NCI-H69 (cell line): ENCODE measurements around the gene FAM20C.

Experiments used
- DNase-seq: peaks from one replicate; lab custom pipeline; 2025; lab: John Stamatoyannopoulos, UW

FAM20C gene

DNA sequence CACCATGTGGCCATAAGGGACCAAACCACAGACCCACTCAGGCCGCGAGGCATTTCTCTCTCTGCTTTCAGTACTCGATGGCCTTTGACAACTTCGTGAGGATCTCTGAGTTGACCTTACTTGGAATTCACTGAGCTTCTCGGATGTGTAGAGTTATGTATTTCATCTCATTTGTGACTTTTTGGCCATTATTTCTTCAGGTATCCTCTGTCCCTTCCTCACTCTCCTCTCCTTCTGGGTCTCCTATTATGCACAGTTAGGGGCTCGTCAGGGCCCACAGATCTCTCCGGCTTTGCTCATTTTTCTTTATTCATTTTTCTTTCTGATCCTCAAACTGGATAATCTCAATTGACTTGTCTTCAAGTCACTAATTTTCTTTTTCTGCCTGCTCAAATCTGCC is 81.0 kb downstream of the FAM20C start:
- no peak for DNase-seq

- no peak for DNase-seq
Observed at GRCh38 chr7:274266-274665, 81.9 kb downstream of the FAM20C start.

- DNase-seq, result no peak
Observed at GRCh38 chr7:276230-276835, 84.0 kb downstream of the FAM20C start.

GRCh38 chr7:277228-277627 is 84.9 kb downstream of the FAM20C start:
- no peak for DNase-seq

DNA sequence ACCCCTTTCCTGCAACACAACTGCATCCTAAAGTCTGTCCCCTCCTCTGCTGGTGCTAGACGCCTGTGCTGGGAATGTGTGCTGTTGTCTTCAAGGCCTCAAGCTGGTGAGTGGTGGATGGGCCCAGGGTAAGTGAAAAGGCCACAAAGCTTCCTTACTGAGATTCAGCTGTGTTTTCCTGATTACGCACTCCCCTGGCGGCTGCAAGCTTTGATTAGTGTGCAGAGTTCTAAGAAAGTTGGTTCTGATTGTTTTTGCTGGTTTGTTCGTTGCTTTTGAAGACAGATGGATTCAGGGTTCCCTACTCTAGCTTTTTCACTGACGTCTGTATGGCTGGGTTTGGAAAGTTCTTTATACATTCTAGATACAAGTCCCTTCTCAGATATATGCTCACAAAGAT is 85.7 kb downstream of the FAM20C start:
- DNase-seq, result no peak

DNA sequence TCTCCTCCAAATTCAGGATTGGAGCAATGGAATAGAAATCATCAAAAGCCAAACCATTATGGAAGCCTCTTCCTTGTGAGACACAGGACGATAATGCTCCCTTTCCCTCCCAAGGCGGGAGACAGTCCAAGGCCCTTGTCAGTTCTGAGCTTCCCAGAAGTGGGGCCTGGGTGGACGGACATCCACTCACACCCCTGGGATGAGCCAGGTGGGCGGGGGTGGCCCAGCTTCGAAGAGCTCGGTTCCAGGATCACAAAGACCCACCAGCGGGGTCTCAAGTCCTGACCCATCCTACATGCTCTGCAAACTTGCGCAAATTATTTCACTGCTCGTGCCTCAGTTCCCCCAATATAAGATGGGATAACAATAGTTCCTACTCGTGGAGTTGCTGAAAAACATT is 87.5 kb downstream of the FAM20C start:
- no peak for DNase-seq

DNA sequence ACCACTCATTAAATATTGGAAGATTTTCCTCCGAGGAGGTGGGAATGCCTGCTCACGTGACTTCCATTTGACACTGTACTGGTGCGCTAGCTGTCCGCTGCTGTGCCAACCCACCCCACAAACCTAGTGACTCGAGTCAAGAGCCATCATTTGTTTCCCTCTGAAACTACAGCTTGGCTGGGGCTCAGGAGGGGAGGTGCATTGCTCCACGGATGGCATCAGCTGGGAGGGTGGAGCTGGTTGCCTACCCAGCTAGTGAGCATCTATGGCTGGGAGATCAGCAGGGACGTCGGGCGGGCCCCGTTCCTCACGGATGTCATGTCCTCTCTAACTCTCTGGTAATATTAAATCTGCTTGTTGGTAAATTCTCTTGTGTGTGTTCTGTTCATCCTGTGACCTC is 88.1 kb downstream of the FAM20C start:
- no peak for DNase-seq

DNA sequence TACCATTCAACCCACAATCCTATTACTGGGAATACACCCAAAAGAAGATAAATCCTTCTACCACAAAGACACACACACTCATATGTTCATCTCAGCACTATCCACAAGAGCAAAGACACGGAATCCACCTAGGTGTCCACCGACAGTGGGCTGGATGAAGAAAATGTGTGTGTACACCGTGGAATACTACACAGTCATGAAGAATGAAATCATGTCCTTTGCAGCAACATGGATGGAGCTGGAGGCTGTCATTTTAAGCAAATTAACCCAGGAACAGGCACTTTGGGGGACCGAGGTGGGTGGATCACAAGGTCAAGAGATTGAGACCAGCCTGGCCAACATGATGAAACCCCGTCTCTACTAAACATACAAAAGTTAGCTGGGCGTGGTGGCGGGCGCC is 89.3 kb downstream of the FAM20C start:
- no peak for DNase-seq

- no peak for DNase-seq
Observed at GRCh38 chr7:282621-283020, 90.2 kb downstream of the FAM20C start.

GRCh38 chr7:284762-285722 is 92.7 kb downstream of the FAM20C start:
- no peak for DNase-seq

- no peak for DNase-seq
Observed at GRCh38 chr7:285731-286130, 93.4 kb downstream of the FAM20C start.

DNA sequence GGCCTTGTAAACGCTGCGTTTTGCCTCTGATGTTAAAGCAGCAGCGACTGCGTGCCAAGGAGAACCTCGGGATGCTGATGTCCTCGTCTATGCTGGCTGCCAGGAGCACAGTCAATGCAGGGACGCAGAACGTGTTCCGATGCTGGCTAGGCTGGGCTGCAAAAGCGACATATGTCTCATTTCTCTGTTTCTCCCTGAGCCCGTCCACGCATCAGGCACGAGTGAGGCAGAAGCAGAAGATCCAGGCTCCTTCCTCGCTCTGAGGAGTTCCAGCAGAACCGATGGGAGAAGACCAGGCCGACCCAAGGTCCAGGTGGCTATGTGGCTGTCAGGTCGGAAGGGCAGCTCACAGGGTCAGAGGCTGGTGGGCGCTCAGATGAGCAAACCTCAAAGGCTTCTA is 93.9 kb downstream of the FAM20C start:
- DNase-seq, result no peak

DNA sequence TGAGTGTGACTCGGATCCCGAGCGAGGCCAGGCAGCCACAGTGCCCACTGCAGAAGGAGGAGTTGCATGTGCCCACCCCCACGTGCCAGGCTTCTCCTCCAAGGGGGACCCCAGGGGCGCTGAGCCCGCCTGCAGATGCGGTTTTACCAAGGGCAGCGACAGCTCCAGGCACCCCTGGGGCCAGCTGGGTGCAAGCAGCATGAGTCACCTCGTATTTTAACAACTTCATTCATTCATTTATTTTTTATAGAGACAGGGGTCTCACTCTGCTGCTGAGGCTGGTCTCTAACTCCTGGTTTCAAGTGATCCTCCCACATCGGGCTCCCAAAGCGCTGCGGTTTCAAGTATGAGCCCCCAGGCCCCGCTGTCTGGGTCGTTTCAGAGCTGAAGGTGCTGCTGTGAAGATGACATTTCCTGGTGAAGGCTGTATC is 96.3 kb downstream of the FAM20C start:
- no peak for DNase-seq

DNA sequence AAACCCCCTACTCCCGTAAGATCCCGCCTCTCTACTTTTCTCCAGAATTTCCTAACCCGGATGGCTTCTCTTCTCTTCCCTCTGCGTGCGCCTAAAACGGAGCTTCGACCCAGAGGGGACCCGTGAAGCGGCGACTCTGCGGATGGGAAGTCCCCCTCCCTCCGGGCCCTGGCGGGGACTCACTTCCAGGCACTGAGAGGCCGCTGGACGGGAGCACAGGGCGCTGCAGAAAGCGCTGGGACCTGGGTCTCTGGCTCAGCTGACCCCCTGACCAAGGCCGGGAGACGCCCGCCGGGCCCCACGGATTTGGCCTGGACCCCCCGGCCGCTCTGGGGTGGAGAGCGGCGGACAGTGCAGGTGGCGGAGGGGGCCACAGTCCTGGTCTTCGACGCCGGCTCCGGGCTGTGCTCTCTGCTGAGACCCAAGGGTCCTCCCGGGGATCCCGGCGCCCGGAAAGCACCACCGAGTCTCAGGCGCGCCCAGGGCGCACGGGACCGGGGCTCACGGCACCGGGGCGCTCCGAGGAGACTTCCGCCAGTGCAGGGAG is 96.9 kb downstream of the FAM20C start:
- DNase-seq, result no peak

- no peak for DNase-seq
Observed at GRCh38 chr7:289756-290553, 97.6 kb downstream of the FAM20C start, which contains the start of gene FOXL3. Gene FOXL3, plus strand, starts transcription at chr7:290170. Its CDS starts 0 bp downstream, at chr7:290170.

GRCh38 chr7:290554-291372 is 98.4 kb downstream of the FAM20C start:
- DNase-seq, result no peak

DNA sequence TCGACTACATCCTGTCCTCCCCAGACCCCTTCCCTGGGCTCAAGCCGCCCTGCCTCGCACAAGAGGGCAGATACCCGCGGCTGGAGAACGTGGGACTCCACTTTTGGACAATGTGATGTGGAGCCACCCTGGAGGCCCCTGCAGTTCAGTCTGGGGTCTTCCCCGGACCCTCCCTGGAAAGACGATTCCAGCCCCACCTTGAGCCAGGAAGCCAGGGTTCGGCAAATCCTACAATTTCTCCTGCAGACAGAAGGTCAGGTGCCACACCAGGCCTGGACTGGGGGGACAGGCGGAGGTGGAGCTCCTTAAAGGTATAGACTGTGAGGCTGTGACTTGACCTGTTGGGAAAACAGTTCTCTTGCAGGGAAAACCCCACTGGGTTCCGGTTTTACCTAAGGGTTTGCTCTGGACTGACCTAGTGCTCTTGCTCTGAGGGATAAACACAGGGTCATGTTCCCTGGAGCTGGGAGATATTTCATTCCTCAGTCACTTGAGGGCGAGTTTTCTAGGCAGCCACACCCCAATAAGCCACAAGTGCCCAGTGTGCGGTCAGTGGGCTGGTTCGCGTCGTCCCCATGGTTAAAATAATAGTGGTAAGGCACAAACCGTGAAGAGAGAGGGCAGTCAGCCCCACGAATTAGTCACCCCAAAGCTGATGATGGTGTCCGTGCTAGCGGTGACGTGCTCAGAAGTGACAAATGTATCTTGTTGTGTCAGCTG is 99.2 kb downstream of the FAM20C start:
- DNase-seq, result no peak

DNA sequence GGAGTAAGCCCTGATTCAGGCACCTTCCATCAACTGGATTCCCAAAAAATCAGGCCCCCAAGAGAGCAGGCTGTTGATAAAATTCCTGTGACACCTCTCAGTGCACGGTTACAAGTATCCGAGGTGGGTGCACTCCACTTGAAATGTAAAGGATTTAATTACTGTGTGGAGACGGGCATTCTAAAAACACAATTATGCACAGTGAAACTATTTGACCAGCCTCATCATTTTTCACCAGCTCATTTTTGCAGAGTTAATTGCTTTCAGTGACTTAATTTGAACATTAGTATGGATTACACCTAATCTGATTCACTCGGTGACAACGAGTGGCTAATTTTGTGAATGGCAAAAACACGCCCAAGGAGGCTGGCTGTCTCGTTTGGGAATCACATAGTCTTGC is 99.9 kb downstream of the FAM20C start:
- DNase-seq, result no peak

DNA sequence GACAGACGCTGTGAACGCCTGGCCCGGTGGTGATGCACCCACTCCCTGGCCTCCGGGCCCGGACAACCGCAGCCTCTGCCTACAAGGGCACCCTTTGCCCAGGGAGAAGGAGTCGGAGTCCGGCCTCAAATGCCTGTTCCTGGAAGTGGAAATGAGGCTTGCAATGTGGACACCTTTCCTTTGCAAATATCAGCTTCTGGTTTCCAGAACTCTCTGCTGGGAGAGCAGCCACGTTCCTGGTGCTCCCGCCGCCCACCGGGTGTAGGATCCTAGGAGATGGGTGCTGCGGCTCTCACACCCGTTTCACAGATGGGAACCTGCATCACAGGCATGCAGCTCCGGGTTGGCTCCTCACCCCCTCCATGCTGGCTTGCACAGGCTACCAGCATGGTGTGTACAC is 100.5 kb downstream of the FAM20C start:
- no peak for DNase-seq

DNA sequence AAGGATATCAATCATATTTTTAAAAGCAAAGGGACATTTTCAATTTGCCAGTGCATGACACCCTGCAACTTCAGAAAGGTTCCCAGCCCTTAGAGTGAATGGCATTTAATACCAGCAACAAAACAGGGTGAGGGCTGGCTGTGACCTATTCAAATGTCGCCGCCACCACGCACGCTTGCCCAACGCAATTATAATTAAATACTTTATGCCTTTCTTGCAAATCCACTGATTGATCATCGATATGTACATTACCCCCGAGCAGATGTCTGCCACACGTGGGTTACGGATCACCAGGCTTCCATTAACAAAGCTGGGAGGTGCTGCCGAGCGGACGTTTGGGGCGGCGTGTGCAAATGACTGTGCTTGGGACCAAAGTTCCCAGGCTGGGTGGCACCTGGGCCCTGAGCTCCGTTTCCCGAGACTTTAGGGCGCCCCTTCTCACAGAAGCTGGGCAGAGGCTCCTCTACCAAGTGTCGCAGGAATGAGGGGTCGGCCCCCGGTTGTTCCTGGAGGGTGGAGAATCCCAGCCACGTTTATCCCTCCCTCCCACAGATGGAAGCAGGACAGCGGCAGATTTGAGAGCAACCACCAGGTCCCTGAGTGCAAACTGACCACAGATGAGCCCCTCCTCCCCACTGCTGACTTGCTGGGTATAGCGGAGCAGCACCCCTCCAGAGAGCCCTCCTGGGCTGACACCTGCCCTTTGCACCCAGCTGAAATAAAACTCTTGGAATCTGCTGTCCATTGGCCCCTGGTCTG is 101.5 kb downstream of the FAM20C start:
- DNase-seq, result no peak
